Epithelial cell of proximal tubule (primary cell): ENCODE measurements around the gene SORBS1. TPM values are rescaled to one million over a fixed set of nuclear protein-coding genes. Genes with fewer than 3 reads are reported as not detected.

Source experiments
- DNase-seq: peaks from one replicate; pipeline ENCODE4 v3.0.0-alpha.2; 2011; ENCODE audit warnings: low read depth
- H3K4me3 ChIP-seq: 2 replicates; pipeline ENCODE4 v1.5.1; 2011; ENCODE audit warnings: low read depth, mild to moderate bottlenecking, low read length
- total RNA-seq: library from RNA; depleted of rRNA; stranded (reverse); fragments of >200 nt; gene quantifications from 2 replicates; pipeline ENCODE4 v1.2.3, GENCODE V29; 2015
- TF ChIP-seq, protein P1 (sequence below): conservative IDR thresholded peaks from 2 replicates; pipeline ENCODE4 v1.5.1; 2012; ENCODE audit warnings: low read depth, mild to moderate bottlenecking, low read length

The SORBS1 gene
- total RNA-seq, 1 donor from 2014 or later = 7.0 TPM

DNA sequence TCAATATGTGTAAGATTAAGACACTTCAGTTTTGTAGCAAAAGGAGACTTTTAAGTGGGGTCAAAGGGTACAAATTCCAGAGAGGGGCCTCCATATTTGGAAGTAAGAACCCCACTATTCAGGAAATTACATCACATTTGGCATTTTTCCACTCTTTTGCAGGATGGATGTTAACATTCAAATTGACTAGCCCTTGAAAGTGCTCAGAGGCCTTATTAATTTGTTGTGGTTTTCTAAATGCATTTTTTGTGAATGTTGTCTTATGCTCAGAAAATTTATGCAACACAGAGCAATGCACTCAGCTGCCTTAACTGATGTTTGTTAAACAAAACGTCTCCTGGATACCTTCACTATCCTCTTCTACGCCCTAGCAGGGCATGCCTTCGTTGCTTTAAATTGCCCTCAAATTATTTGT, 219.4 kb downstream of the SORBS1 start:
- TF ChIP-seq, protein P1, sequence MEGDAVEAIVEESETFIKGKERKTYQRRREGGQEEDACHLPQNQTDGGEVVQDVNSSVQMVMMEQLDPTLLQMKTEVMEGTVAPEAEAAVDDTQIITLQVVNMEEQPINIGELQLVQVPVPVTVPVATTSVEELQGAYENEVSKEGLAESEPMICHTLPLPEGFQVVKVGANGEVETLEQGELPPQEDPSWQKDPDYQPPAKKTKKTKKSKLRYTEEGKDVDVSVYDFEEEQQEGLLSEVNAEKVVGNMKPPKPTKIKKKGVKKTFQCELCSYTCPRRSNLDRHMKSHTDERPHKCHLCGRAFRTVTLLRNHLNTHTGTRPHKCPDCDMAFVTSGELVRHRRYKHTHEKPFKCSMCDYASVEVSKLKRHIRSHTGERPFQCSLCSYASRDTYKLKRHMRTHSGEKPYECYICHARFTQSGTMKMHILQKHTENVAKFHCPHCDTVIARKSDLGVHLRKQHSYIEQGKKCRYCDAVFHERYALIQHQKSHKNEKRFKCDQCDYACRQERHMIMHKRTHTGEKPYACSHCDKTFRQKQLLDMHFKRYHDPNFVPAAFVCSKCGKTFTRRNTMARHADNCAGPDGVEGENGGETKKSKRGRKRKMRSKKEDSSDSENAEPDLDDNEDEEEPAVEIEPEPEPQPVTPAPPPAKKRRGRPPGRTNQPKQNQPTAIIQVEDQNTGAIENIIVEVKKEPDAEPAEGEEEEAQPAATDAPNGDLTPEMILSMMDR = no peak
- no peak for DNase-seq
- no peak overlapping the region for H3K4me3 ChIP-seq

DNA sequence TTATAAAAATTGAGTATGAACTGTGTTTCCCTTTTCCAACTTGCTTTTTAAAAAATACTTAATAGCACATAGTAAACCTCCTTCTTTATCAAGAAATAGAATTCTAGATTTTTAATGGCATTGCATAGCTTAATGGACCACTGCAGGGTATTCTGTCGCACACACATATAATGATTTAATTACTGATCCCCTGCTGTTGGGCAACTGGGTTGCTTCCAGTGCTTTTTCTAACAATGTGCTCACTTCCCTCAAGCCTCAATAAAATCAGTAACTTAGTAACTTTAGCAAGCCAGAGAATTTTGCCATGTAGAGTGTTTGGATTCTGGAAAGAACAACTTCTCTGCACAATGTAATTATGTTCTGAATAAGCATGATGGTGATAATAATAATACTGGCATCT, 221.3 kb downstream of the SORBS1 start:
- TF ChIP-seq, protein P1 = no peak
- DNase-seq = no peak
- H3K4me3 ChIP-seq = no peak overlapping the region

DNA sequence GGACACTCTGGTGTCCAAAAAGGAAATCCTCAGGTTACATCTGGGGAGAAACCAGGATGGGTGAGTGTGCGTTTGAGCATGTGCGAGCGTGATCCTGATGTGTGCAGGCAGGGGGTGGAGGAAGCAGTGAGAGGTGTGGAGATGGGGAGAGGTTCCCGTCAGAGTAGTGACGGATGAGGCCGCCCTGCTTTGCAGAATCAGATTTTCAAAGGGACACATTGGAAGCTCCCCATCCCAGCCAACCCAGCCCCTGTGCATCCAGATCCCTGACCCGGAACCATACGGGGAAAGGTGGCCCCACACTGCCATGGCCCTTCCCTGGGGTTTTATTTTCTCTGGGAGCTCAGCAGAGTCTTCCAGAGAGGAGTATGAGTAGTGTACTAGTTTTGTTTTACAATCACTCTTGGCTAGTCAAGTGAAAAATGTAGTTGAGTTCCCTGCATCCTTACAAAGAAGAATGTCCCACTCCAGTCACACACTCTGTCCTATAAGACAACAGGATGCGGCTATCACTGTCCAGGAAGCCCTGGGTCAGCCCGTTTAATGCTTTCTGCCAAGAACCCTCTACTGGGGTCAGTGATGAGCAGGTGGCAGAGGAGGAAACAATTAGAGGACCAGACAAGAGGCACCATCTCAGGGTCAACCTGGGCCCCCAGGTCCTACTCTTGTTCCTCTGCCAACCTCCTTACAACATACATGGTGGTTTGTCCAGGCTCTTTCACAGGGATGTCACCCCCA, 223.6 kb downstream of the SORBS1 start:
- TF ChIP-seq, protein P1 = no peak
- DNase-seq = no peak
- H3K4me3 ChIP-seq = no peak overlapping the region

DNA sequence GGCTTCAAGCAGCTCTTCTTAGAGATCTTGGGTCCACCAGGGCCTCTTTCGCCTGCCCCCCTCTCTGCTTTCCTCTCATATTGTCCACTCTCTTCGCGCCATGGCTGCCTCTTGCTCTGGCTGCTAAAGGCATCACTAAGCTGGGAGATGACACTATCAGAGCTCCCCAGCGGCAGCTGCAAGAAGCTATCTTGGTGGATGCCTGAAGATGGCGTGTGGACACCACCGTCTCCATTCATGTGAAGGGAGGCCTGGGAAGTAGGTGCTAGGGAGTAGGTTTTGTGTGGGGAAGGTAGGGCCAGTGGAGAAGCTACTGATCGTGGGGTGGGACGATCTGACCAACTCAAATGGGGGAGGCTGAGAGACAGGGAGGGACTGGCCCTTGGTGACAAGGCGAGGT, 224.5 kb downstream of the SORBS1 start:
- TF ChIP-seq, protein P1 = no peak

DNA sequence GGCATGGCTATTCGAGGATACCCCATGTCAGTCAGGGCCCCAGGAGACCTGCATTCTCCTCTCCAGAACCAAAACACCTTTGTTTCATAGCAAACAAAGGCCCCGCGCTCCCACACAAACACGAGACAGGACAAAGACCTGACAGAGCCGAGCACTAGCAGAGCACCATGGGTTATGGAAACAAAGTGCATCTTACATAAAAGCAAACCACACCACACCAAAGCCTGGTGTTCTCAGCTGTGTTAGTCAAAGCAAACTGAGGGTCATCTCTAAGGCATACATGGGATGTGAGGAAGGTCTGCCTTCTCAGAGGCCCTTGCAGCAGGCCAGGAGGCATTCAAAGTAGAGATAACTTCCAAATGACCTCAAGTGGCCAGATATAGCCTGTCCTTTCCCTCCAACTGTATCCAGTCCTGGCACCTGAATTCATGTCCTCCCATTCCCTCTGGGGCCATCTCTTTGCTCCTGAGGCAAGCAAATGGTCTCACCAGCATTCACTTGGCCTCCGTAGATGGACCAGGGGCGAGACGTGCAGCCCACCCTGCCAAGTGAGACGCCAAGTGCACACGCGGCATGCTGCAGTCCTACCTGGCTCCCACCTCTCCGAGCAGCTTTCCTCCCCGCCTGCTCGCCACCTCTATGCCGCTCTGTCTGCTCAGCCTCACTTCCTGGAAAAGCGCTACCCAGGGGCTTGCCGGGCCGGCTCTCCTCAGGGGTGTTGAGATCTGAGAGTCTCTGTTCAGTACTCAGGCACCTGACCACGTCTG, 225.1 kb downstream of the SORBS1 start:
- no peak for DNase-seq
- TF ChIP-seq, protein P1 = no peak
- H3K4me3 ChIP-seq = no peak overlapping the region

More for the DNA sequence above, 224.5 kb downstream of the SORBS1 start:
- no peak for DNase-seq
- no peak overlapping the region for H3K4me3 ChIP-seq

DNA sequence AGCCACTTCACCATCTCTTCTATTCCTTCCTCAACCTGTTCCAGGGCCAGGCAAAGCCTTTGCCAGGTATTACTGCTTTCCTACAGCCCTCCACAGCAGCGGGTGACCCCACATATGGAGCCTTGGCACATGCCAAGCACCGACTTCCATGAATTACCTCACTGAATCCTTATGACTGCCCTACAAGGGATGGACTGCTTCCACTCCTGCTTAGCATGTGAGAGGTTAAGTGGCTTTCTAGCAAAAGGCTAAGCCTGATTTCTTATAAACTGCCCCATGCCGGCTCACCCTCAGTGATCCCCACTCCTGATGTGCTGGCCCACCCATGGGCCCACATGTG, 226.4 kb downstream of the SORBS1 start:
- H3K4me3 ChIP-seq = no peak overlapping the region
- TF ChIP-seq, protein P1 = no peak
- DNase-seq = no peak
